Hepatic stellate cell (primary cell): ENCODE measurements around the gene HSPB6.
"Not testable (repeated sequence)": the region's sequence is repeated elsewhere in the genome, so short reads cannot be mapped to it uniquely, and the experiment has no call there.

Experiments used
- DNase-seq: peaks from one replicate; pipeline ENCODE4 v3.0.0; 2011; ENCODE audit warnings: low spot score

Gene HSPB6

GRCh38 chr19:35786299-35787160, 29.7 kb upstream of the HSPB6 start:
- no peak for DNase-seq

DNA sequence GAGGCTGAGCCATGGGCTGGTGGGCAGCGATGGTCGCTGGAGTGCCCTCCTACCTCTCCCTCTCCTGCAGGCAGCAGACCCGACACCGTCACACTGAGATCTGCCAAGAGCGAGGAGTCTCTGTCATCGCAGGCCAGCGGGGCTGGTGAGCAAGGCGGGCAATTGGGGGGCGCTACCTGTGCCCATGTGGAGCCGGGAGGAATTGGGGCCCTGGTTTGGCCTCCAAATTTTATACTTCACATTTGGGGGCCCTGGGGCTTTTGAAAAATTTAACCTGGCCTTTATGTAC, 28.5 kb upstream of the HSPB6 start:
- no peak for DNase-seq

DNA sequence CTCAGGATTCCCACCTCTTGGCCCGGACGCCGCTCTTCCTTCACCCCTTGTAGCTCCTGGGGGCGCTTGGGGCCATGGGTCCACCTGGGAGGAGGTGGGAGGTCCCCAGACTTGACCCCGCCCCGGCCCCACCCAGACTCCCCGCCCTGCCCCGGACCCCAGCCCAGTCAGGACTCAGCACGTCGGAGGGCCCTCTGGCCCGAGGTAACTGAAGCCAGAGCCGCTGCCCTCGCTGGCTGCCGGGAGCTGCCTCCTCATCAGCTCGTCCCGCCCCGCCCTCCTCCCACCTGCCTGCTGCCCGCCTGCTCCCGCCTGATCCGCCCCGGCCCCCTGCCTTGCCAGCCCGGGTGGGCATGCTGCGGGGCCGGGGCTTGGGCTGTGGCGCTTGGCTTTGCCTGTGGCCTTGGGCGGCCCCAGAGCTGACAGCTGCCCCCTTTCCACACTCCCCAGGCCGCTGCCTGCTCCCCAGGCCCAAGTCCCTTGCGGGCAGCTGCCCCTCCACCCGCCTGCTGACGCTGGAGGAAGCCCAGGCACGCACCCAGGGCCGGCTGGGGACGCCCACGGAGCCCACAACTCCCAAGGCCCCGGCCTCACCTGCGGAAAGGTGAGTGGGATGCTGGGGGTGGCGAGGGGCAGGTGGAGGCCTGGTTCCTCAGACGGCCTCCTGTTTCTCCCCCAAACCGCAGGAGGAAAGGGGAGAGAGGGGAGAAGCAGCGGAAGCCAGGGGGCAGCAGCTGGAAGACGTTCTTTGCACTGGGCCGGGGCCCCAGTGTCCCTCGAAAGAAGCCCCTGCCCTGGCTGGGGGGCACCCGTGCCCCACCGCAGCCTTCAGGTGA, 27.9 kb upstream of the HSPB6 start:
- DNase-seq, result no peak

DNA sequence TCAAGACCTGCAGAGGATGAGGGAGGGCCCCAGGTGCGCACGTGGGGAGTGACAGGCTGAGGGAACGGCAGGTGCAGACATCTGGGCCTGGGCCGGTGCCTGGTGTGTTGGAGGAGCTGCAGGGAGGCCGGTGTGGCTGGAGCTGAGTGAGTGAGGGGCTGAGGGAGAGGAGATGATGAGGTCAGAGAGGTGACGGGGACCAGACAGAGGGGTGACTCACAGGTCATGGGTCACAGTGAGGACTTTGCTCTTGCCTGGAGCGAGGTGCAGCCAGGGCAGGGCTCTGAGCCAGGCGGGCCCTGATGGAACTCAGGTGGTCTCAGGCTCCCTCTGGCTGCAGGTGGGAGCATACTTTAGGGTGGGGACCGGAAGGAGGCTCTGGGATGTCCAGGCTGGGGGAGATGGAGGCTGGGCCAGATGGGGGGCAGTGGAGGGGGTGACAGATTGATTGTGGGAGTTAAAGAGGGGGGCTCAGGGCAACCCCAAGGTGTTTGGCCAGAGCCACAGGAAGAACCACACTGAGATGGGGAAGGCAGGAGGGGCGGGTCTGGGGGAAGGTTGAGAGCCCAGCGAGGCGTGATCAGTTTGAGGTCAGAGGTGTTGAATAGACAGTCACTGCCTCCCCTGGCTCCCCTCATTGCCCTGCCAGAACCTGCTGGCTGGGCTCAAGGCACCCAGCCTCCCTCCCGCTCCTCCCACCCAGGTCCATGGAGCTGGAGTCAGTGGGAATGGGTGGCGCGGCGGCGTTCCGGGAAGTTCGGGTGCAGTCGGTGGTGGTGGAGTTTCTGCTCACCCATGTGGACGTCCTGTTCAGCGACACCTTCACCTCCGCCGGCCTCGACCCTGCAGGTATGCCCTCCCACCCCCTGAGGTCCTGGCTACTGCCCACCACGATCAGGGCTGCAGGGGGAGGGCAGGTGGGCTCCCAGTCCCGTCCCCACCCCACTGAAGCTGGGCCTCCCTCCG, 26.9 kb upstream of the HSPB6 start:
- DNase-seq, result no peak

- DNase-seq, result no peak
Observed at GRCh38 chr19:35782589-35782988, 25.8 kb upstream of the HSPB6 start.

DNA sequence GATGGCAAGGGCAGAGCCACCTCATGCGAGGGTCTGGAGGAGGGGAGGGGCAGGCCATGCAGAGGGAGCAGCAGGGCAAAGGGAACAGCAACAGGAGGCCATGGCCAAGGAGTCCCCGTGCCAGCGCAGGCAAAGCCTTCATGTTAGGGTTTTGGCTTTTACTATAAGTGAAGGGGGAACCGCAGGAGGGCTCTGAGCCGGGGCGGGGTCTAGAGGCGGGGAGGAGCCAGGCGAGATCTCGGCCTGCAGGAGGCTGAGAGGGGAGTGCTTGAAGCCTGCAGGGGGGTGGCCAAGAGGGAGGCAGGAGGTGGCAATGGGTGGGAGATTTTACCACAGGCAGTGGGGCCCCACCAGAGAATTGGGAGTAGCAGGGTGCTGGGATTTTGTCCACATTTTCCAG, 24.8 kb upstream of the HSPB6 start:
- no peak for DNase-seq

- DNase-seq, result no peak
Observed at GRCh38 chr19:35780717-35781116, 23.9 kb upstream of the HSPB6 start.

DNA sequence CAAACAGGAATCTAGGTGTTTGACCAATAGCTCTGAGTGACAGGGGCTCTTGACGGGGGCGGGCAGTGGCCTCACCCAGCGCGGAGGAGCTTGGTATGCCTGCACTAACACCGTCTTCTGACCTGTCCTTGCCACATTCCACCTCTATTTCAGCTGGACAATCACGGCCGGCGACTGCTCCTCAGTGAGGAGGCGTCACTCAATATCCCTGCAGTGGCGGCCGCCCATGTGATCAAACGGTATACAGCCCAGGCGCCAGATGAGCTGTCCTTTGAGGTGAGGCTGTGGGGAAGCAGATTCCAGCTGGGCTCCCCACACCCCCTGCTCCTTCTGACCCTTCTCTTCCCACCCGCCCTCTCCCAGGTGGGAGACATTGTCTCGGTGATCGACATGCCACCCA, 23.2 kb upstream of the HSPB6 start:
- DNase-seq, result no peak

- no peak for DNase-seq
Observed at GRCh38 chr19:35779033-35779432, 22.2 kb upstream of the HSPB6 start.

DNA sequence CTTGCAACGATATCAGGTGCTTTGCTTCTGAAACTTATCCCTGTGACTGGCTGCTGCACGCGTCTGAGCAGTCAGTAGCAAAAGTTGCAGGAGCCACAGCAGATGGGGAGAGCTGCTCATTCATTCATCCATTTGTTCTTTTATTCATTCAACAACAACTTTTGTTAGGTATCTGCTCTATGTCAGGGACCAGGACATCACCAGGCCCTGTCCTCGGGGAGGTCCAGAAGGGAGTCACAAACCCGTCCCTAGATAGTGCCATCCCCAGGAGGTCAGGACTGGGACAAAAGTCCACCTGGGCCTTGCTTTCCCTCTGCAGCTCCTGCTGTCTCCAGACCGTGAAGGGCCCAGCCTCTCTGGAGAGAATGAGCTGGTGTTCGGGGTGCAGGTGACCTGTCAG, 21.1 kb upstream of the HSPB6 start:
- DNase-seq, result no peak

GRCh38 chr19:35777086-35777841, 20.4 kb upstream of the HSPB6 start:
- DNase-seq, result no peak

GRCh38 chr19:35776102-35776788, 19.4 kb upstream of the HSPB6 start:
- DNase-seq, result no peak

DNA sequence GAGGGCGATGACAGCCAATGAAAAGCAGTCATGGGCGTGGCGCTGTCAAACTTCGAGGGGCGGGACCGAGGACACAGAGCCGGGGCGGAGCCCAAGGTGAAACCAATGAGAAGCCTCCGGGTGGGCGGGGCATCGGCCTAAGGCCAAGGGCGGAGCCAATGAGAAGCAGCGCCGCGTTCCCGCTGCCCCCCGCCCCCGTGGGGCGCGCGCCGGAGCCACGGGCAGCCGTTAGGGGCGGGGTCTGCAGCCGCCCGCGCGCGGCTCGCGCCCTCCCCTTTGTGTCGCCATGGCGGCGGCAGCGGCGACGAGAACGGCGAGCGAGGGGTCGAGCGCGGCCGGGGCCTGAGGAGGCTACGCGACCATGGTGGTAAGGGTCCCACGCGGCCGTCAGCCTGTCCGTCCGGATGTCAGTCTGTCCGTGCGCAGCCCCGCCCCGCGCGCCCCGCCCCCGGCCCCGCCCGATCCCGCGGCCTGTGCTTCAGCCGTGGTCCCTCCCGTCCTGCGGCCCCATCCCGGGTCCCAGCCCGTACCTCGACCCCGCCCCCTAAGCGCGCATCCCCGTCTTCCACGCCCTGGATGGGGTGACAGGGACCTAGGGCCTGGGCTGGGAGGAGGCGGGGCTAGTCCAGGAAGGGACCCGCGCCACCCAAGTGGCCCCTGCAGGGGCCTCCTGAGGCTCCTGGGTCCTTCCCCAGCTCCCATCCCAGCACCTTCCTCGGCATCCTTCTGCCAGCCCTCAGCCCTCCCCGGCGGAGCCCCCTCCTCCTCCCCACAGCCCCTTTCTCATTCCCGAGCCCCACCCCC, 18.7 kb upstream of the HSPB6 start, which contains the start of gene ARHGAP33:
Gene ARHGAP33, plus strand, starts transcription at position 267 of the 804 bp plus-strand sequence. Its CDS starts 95 bp downstream, at position 362.
- peak; percentile 98 for DNase-seq

DNA sequence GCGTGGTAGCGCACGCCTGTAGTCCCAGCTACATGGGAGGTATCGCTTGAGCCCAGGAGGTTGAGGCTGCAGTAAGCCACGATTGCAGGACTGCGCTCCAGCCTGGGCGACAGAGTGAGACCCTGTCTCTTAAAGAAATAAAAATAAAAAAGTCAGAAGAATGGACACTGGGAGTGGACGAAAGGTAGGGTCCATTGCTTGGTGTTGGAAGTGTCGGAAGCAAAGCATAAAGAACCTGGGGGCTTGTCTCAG, 18.1 kb upstream of the HSPB6 start:
- DNase-seq, result no peak

DNA sequence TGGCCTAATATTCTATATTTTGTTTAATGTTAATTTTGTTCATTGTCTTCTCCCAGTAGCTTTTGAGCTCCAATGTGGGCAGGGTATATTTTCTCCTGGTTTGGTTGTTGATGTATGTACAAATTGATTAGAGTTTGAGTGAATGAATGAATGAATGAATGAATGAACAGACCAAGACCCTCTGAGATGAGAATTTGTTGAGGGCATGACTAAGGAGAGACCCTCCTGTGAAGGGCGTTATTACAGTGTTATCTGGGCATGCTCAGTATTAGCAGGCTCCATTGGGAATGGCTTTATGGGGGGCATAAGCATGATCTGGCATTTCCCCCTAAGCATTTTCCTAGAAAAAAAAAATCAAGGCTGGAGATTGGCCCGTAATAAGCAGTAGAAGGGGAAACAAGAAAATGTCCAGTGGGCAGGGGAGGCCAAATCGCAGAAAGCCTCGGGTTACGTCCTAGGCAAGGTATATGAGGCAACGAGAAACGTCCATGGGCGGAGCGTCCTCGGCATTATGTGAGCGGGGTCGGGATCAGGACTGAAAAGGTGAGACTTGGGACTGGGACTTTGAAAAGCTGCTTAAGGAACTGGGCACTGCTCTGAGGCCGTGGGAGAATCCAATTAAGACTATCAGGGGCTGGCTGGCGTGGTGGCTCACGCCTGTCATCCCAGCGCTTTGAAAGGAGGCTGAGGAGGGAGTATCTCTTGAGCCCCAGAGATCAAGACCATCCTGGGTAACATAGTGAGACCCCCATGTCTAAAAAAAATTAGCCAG, 17.6 kb upstream of the HSPB6 start:
- no peak for DNase-seq

DNA sequence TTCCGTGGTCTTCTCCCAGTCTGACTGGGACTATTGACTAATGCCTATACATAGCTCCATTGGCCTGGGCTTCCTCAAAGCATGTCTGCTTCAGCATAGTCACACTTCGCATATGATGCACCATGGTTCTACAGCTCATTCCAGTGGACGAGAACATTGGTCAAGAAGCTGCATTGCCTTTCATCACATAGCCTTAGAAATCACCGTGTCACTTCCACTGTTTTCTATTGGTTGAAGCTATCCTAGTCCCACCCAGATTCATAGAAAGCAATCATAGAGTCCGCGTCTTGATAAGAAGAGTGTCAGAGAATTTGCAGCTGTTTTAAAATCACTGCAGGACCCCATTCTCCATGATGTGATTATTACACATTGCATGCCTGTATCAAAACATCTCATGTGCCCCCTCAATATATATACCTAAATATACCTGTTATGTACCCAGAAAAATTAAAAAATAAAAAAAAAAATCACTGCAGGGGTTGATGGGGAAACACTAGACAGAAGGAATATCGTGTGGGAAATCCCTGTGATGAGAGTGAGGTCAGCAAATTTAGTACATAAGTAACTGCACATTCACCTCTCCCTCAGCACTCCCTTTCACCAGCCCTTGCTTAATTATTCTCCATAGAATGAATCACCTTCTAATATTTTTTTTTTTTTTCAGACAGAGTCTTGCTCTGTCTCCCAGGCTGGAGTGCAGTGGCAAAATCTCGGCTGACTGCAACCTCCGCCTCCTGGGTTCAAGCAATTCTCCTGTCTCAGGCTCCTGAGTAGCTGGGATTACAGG, 16.4 kb upstream of the HSPB6 start:
- peak; percentile 54 for DNase-seq

DNA sequence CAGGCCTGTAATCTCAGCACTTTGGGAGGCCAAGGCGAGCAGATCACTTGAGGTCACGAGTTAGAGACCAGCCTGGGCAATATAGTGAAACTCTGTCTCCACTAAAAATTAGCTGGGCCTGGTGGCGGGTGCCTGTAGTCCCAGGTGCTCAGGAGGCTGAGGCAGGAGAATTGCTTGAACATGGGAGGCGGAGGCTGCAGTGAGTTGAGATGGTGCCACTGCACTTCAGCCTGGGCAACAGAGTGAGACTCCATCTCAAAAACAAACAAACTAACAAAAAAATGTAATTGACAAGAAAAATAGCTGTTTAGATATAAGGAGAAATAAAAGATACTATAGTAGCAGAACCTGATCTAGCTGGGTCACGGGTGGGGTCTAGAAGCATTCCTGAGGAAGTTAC, 15.5 kb upstream of the HSPB6 start:
- not testable (repeated sequence) for DNase-seq

DNA sequence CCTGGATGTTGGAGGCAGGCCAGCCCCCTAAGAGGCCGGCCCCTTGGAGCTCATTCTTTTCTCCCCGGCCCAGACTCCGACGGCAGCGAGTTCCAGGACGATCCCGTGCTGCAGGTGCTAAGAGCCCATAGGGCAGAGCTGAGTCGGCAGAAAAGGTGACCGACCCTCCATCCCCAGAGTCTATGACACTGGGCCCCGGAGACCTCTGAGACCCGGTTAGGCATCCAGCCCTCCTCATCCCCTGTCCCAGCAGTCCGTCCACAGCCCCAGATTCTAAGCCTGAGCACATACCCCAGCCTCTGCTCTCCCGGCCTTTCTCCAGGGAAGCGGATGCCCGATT, 11.2 kb upstream of the HSPB6 start:
- DNase-seq, result no peak
